Spleen (tissue), 7 donors: ENCODE data around the gene AKAP9.

Experiments
- CTCF ChIP-seq, 11 experiments: fragments of 200-600 bp in 7 of 11; fragments of 450-650 bp in 4 of 11; sonication (generic) in 4 of 11; IDR thresholded peaks in 8 of 11; conservative IDR thresholded peaks in 3 of 11; 1 replicate in 7 of 11; 2 replicates in 4 of 11; pipeline versions ENCODE4 v1.4.0 to v1.8.0; 2016 to 2021; ENCODE audit warnings: antibody characterized with exemption in 11 of 11, inconsistent platforms in 4 of 11, mild to moderate bottlenecking in 1 of 11
- POLR2AphosphoS5 ChIP-seq, 3 donors: sonication (generic); formaldehyde crosslinking; IDR thresholded peaks; one replicate each; pipeline ENCODE4 v1.5.1; 2017; ENCODE audit warnings: antibody characterized with exemption in 3 of 3
- donor health status: DM: no; HTN: no; CAD: no; lungs with moderate emphysema.
- donor health status: DM: no; HTN: no; CAD: no.
- donor health status: DM: no; HTN: no; CAD: no.

GRCh38 chr7:91974066-91974465 lies 33.4 kb downstream of the AKAP9 start:
- no peak for TF ChIP-seq CTCF (IDR thresholded peaks at IDR 0.05 in 8 of 11, conservative IDR thresholded peaks at IDR 0.05 in 3 of 11)
- TF ChIP-seq POLR2AphosphoS5 (IDR thresholded peaks at IDR 0.05) = no peak
